Measurements from ENCODE around the gene LURAP1L. TPM values are rescaled to one million over a fixed set of nuclear protein-coding genes. Genes with fewer than 3 reads are reported as not detected.
"Not testable (repeated sequence)": the region's sequence is repeated elsewhere in the genome, so short reads cannot be mapped to it uniquely, and the experiment has no call there.

The LURAP1L gene
- total RNA-seq, 2 donors from 2014 or later: 3.8 to 4.7 TPM

DNA sequence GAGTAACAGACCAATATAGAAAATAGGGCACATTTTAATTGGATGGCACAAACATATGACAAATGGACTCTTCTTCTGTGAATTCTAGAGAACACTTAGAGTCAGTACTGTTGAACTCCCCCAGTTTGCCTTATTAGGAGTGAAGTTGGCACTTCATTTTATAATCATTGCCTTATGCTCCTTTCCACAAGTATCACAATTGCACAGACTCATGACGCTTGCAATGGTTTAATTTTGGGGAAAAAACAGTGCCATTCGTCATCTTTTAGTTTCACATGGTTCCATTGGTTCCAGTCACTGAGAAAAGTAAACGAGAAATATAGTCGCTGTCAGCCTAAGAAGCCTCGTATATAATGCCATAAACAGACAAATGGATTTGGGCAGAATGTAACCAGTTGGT, 71.2 kb downstream of the LURAP1L start:
- ATAC-seq (no peak), DNase-seq (no peak)
- intact Hi-C loops (cut with DNase I): no loop called here

DNA sequence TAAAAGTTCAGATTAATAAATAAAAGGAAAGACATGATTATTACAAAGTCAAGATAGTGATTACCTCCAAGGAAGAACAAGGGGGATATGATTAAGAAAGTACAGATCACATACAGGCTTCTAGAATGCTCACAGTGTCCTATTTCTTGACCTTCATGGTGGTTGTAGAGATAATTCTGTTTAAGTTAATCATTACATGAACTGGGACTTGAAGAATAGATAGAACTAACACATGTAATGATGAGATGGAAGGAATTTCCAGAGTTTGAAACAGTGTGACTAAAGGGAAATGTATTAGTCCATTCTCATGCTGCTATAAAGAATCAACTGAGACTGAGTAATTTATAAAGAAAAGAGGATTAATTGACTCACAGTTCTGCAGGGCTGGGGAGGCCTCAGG, 72.7 kb downstream of the LURAP1L start:
- ATAC-seq: no peak
- no peak for DNase-seq
- intact Hi-C loops (cut with DNase I): no loop called here

DNA sequence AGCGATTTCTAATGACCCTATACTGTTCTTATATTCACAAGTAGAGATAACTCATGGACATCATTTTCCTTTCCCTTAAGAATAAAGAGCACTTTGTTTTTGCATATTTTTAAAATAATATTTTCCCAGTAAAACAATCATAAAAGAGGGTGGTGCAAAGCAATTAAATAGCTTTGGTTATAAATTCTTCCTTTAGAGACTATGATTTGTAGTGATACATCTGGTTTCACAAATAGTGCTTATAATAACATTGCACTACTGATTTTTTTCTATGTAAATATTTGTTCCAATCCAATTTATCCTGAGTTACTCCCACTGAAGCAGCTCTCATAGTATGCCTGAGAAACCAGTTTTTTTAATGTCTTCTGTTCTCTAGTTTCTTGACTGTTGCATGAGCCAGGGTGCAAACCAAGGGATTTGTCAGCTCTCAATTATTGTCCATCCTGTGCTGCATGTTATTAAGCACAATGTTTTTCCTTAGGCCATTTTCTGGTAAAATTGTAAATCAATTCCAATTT, 74.7 kb downstream of the LURAP1L start:
- intact Hi-C loops (cut with DNase I): no loop called here
- ATAC-seq (no peak), DNase-seq (no peak)

DNA sequence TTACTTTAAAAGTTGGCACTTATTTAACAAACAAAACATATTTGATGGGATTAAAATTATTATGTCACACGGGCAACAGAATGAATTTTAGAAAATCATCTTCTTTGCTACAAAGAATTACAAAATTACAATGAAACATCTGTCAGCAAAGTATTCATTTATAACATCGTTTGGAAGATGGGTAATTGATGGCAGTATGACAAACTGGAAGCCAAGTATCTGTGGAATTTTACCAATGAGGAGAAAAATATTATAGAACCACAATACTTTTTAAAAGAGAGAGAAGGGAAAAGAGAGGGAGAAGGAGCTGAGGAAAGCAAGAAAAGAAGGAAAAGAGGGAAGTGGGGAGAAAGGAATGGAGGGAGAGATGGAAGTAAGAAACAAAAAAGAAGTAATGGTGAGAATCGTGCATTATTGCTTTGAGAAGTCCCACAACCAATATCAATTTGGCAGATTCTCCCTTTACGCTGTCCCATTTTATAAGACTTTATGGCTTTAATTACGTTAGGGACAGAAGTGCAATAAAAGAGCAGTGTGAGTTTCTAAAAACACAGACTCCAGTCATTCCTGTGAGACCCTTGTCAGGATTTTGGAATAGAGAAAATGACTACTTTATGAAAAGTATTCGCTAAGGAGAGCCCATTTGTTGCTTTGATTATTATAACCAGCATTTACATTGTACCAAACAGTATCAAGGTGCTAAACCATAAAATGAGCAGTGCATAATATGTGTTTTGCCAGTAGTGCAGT, 76.7 kb downstream of the LURAP1L start:
- intact Hi-C loops (cut with DNase I): no loop called here
- no peak for ATAC-seq
- DNase-seq: no peak

DNA sequence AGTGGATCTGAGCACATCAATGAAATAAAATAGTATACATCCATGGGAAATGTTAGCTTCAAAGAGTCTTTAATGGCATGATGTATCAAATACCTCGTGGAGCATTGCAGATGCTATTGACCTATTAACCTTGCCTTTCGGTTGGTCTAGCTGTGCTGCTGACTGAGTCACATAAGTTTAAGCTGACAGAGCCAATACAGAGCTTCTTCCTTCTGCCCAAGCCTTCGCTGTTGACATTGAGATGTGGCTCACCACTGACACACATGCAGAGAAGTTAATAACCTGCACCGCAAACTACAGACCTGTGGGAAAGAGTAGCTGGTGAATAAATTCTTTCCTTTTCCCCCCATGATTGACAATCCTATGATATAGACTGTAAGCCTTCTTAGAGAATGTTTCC, 78.2 kb downstream of the LURAP1L start:
- intact Hi-C loops (cut with DNase I): no loop called here
- DNase-seq (no peak), ATAC-seq (no peak)

DNA sequence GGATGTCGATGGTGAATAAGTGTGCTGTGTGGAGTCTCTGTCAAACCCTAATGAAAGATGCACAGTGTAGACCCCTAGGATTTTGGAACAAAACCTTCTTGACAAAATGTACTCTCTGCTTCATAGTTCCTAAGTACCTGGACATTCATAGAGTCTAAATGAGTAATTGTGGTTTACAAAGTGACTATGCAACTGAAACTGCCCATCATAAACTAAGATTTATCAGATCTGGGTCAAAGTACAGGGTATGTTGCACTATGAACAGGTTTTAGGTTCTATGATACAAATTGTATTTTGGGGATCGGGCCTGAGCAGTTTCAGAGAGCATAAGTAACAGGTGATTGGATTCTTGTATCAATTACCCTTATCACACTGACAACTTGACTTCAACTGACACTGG, 79.4 kb downstream of the LURAP1L start:
- intact Hi-C loops (cut with DNase I): no loop called here
- no peak for ATAC-seq
- no peak for DNase-seq

DNA sequence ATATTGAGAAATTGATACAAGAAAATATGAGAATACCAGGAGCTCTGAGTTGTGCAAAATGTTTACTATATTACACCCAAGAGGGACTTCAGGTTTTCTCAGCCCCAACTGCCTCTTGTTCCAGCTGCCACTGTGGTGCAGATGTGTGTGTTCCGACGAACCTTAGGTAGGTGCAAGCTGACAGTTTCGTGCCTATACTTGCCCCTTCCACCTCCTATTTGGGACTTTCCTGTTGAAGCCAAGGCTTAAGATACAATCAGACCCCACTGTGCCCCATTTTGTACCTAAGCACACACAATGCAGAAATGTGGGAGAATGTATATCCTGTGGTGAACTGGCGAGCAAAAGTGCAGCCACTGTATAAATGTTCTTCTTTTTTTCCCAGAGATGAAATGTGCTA, 80.2 kb downstream of the LURAP1L start:
- intact Hi-C loops (cut with DNase I): loop anchor here in 1 of 2 donors (5.0 kb wide), 1 partner anchor 33 kb away; no protein-coding TSS in a partner anchor
- DNase-seq: no peak
- no peak for ATAC-seq

DNA sequence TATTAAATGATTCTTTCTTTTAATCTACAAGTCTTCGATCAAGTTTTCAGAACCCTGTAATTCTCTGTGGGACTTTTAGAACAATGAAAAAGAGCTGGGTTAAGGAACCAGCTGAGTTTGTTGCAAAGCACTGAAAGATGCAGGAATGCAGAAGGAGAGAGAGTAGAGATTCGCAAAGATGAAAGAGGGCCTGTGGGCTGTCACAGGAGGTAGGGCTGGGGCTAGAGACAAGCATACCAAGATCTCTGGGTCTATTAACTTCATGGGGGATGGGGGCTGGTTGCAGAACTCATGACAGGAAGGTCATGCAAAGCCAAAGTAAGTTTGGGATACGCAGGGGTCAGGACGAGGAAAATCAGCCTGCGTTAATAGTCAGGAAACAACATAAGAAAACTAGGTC, 81.8 kb downstream of the LURAP1L start:
- intact Hi-C loops (cut with DNase I): loop anchor here in 1 of 2 donors (5.0 kb wide), 1 partner anchor 34 kb away; no protein-coding TSS in a partner anchor
- ATAC-seq (no peak), DNase-seq (no peak)

DNA sequence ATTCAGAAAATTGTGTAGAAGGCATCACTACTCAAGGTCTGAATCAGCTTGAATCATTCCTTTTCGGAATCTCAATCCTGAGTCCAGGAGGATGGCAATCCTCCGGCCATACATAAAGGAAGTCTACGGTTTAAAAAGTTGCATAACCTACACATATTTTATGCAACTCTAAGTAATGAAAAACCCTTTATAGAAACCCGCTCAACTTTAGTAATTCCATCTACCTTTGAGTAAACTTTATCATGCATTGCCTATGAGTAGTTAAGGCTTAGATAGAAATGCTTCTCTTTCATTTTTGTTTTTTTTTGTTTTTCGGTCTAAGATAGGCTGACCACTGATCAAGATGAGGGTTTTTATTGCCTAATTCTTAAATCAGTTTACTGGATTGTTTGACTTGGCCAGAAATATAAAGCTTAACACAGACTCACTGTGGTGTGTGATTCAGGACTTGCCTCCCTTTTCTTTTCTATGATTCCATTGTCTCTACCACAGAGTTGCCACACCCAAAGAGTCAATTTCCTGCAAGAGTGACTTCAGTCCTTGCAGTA, 85.0 kb downstream of the LURAP1L start:
- DNase-seq: no peak
- ATAC-seq: peak in 1 of 2 donors; percentile 74
- intact Hi-C loops (cut with DNase I): loop anchor here in 1 of 2 donors (5.0 kb wide), 1 partner anchor 37 kb away; no protein-coding TSS in a partner anchor

DNA sequence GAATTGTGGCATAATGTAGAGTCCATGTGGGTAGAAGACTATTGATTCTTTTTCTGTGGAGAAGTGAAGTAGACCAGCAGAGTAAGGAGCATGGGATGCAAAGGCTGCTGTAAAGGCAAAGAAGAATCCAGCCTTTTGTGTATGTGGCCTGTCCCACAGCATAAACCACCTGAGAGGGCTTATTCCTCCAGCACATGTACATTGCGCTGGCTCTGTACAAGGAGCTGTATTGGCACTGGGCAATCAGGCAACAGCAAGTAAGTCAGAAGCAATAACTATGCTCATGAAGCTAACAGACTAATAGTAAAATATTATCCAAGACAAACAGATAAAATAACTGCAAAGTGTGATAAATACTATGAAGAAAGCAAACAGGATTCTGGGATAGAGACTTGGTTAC, 86.2 kb downstream of the LURAP1L start:
- intact Hi-C loops (cut with DNase I): no loop called here
- no peak for DNase-seq
- ATAC-seq: no peak

DNA sequence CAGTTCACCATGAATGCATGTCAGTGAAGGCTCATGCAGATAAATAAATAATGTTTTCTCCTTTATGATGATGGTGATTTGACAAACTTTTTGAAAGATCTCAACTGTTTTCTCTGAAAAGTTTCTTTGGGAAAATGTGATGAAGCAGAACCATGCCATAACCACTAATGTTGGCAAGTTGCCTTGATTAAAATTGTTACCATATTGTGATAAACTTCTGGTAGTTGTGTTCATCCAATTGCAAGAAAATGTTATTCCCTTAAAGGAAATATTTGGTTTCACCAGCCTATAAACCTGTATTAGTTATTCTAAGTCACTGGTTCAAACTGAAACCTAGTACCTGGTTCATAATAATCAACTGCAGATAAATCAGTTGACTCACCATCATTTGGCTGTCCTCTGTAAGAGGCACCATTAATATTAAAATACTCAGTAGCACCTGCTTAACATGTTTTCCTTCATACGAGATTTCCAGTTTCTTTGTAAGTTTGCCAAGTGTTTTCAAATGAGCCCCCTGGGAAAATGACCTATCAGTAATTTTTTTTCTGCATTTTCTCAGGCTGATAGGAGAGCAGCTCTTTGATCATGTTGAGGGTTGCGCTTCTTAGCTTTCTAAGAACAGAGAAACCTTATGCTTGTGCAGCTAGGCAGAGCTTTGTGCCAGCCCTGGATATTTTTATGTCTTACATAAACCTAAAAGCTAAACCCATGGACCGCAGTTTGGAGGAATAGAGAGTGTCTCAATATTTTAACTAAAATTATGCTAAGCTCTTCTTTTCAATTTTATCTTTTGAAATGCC, 88.0 kb downstream of the LURAP1L start:
- ATAC-seq (no peak), DNase-seq (no peak)
- intact Hi-C loops (cut with DNase I): no loop called here

DNA sequence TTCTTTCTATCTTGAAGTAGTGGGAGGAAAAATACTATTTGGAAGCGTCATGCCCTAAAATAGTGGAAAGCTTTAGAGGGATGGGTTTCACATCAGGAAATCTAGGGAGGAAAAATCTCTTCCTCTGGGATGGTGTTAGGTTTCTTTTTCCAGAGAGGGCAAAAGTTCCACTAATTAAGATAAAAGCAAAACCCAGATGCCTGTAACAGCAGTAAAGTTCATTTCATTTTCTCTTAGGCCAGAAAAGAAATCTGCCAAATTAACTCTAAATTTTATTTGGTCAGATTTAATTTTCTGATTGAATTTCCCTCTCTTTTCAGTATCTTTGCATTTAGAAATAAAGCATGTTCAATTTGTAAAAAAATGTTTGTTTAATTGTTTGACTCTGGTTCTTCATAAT, 88.8 kb downstream of the LURAP1L start:
- ATAC-seq: peak in 1 of 2 donors; percentile 32
- no peak for DNase-seq
- intact Hi-C loops (cut with DNase I): no loop called here

DNA sequence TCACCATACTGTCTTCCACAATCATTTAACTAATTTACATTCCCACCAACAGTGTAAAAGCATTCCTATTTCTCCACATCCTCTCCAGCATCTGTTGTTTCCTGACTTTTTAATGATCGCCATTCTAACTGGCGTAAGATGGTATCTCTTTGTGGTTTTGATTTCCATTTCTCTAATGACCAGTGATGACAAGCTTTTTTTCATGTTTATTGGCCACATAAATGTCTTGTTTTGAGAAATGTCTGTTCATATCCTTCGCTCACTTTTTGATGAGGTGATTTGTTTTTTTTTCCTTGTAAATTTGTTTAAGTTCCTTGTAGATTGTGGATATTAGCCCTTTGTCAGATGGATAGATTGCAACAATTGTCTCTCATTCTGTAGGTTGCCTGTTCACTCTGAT, 90.6 kb downstream of the LURAP1L start:
- DNase-seq; ATAC-seq; intact Hi-C loops (cut with DNase I): not testable (repeated sequence)

Other genes with a start within 250 kb of the LURAP1L start
- 10 to 100 TPM; 31.0 to 32.8 TPM for gene TYRP1, start 81.6 kb upstream of the LURAP1L start, total RNA-seq